ENCODE results near the gene APBB3.
"Not testable (repeated sequence)": the region's sequence is repeated elsewhere in the genome, so short reads cannot be mapped to it uniquely, and the experiment has no call there.

The APBB3 gene

DNA sequence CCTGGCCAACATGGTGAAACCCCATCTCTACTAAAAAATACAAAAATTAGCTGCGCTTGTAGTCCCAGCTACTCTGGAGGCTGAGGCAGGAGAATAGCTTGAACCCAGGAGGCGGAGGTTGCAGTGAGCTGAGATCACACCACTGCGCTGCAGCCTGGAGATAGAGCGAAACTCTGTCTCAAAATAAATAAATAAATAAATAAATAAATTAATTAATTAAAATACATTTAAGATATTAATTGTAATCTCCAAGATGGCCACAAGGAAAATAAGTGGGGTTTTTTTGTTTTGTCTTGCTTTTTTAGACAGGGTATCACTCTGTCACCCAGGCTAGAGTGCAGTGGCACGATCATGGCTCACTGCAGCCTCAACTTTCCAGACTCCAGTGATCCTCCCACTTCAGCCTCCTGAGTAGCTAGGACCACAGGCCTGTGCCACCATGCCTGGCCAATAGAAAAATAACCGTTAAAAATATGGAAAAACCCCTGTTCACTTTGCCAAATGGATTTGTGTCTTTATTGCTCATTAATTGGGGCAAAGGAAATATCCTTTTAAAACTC lies 14.9 kb upstream of the APBB3 start:
- DNase-seq (ENCODE audit: low read depth); H3K4me3 ChIP-seq (ENCODE audit: low read depth, low read length): not testable (repeated sequence)

GRCh38 chr5:140576776-140577201 lies 12.4 kb upstream of the APBB3 start:
- no peak for DNase-seq (ENCODE audit: low read depth)
- no peak overlapping the region for H3K4me3 ChIP-seq (ENCODE audit: low read depth, low read length)

DNA sequence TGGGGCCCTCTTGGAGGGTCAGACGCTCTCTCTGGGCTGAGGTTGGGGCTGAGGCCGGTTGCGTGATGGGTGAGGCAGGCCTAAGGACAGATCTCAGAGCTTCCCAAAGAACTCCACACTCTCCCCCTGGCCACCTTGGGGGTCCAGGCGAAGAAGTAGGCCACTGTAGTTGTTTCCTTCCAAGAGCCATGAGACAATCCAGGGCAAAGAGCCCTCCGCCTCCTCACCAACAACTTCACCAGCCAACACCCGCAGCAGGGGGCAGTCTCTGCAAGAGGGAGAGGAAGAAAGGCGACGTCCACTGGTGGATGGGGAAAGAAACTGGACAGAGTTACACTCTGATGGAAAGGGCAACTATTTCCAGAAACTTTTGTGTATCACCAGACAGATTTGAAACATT lies 10.9 kb upstream of the APBB3 start:
- no peak for DNase-seq (ENCODE audit: low read depth)
- H3K4me3 ChIP-seq (ENCODE audit: low read depth, low read length) = no peak overlapping the region

GRCh38 chr5:140574165-140574564 lies 9.8 kb upstream of the APBB3 start:
- no peak overlapping the region for H3K4me3 ChIP-seq (ENCODE audit: low read depth, low read length)
- no peak for DNase-seq (ENCODE audit: low read depth)

- DNase-seq (ENCODE audit: low read depth) = no peak
- no peak overlapping the region for H3K4me3 ChIP-seq (ENCODE audit: low read depth, low read length)
Measured at GRCh38 chr5:140573683-140574082, 9.3 kb upstream of the APBB3 start.

- no peak overlapping the region for H3K4me3 ChIP-seq (ENCODE audit: low read depth, low read length)
- DNase-seq (ENCODE audit: low read depth) = no peak
Measured at GRCh38 chr5:140571105-140571504, 6.7 kb upstream of the APBB3 start.

- DNase-seq (ENCODE audit: low read depth) = no peak
- H3K4me3 ChIP-seq (ENCODE audit: low read depth, low read length) = no peak overlapping the region
Measured at GRCh38 chr5:140570488-140570887, 6.1 kb upstream of the APBB3 start.

GRCh38 chr5:140570058-140570457 lies 5.7 kb upstream of the APBB3 start:
- H3K4me3 ChIP-seq (ENCODE audit: low read depth, low read length) = no peak overlapping the region
- no peak for DNase-seq (ENCODE audit: low read depth)

DNA sequence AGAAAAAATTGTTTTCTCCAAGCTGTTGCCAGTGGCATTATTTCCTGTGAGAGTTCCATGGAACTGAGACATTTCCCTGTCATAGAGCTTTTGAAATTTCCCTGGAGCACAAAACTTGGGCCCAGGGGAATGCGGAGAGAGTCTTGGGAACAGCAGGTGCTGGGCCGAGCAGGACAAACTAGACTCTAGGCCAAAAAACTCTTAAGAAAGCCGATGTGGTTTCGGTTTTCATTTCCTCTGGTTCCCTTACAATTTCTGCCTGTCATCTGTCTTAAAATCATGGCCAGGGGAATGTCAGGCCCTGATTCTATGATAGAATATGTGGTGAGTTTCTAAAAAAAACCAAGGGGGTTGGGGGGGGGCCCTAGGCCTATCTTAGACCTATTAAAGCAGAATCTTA lies 4.8 kb upstream of the APBB3 start:
- H3K4me3 ChIP-seq (ENCODE audit: low read depth, low read length) = no peak overlapping the region
- no peak for DNase-seq (ENCODE audit: low read depth)

- no peak overlapping the region for H3K4me3 ChIP-seq (ENCODE audit: low read depth, low read length)
- DNase-seq (ENCODE audit: low read depth) = no peak
Measured at GRCh38 chr5:140568443-140569063, 4.2 kb upstream of the APBB3 start.

GRCh38 chr5:140567871-140568270 lies 3.5 kb upstream of the APBB3 start:
- H3K4me3 ChIP-seq (ENCODE audit: low read depth, low read length) = no peak overlapping the region
- no peak for DNase-seq (ENCODE audit: low read depth)

- DNase-seq (ENCODE audit: low read depth) = no peak
- H3K4me3 ChIP-seq (ENCODE audit: low read depth, low read length) = no peak overlapping the region
Measured at GRCh38 chr5:140567136-140567818, 2.9 kb upstream of the APBB3 start.

- DNase-seq (ENCODE audit: low read depth) = no peak
- H3K4me3 ChIP-seq (ENCODE audit: low read depth, low read length) = no peak overlapping the region
Measured at GRCh38 chr5:140566665-140567064, 2.3 kb upstream of the APBB3 start.

GRCh38 chr5:140565780-140566095 lies 1.3 kb upstream of the APBB3 start:
- DNase-seq (ENCODE audit: low read depth) = no peak
- H3K4me3 ChIP-seq (ENCODE audit: low read depth, low read length) = peak overlapping the region; percentile 96

DNA sequence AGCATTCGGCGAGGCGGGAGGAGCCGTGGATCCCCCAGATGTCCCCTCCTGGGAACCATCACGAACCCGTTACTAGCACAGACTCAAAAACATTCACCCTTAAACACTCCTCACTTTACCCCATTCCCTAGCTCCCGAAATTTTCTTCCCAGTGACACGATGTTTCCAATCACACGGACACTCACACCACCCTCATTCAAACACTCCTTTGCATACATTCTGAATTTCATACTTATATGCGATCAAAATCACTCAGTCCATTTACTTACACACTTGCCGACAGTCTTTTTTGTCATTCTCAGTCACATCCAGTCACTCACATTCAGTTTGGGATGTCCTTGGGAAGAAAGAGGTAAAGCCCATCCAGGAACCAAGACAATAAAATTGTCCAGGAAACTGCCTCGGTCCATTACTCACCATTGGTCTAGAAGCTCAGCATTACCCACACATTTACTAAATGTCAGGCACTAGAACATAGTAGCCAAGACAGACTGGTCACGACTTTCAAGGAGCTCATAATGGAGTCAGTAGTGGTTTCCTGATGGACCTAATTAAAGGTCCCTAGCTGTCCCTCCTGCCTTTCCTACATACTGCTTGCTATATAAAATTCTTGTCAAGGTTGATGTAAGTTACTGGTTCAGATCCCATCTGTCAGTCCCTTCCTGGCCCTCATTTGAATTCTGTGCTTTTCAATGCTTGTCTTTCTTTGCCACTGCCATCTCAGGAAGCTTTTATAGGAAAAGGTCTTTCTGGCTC lies 804 bp upstream of the APBB3 start:
- DNase-seq (ENCODE audit: low read depth) = no peak
- peak overlapping the region; percentile 96 for H3K4me3 ChIP-seq (ENCODE audit: low read depth, low read length)

DNA sequence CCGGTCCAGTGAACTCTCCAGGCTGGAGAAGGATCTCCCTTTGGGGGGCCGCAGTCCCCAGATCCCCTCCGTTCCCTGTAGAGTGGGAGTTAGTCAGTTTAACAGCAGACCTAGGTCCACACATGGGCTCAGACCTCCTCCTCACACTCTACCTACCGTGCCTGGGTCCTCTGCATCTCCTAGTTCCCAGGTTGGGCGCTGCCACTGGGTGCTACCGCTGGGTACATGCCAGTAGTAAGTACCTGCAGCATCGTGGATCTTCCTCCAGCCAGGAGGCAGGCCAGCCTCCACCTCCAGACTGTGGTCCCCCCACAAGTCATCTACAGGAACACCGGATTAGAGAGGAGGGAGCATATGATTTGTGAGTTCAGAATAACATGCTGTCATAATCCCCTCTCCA lies 802 bp downstream of the APBB3 start:
- peak overlapping the region; percentile 96 for H3K4me3 ChIP-seq (ENCODE audit: low read depth, low read length)
- no peak for DNase-seq (ENCODE audit: low read depth)

DNA sequence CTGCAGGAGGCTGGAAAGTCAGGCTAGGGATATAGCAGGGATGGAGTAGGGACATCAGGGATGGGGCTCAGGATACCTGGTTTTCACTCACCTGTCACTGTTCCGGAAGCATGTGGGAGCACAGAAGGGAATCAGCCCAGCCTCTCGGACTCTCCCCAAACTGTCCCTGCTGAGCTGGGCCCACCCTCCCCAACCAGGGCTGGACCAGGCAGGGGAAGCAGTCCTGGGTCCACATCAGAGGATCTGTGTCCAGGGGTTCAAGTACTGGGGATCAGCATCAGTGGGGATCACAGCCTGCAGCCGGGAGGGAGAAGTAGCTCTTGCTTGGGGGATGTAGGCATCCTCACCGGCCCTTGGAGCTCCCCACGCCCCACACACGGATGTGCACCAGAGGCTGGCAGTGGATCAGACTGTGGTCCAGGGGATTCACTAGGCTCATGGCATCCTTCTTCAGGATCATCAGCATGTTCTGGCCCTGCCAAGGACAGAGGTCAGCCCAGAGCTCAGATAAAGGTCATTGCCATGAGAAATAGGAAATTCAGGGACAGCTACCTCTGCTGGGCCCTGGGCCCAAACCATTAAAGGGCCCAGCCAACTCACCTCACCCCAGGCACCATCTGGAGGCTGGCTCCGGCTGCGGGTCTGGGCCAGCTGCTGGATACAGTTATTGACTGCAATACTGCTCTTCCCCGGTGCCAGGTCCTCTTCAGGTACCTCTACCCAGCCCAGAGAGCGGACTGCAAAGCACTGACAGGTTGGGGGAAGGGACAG lies 2.5 kb downstream of the APBB3 start:
- H3K4me3 ChIP-seq (ENCODE audit: low read depth, low read length) = no peak overlapping the region
- no peak for DNase-seq (ENCODE audit: low read depth)

DNA sequence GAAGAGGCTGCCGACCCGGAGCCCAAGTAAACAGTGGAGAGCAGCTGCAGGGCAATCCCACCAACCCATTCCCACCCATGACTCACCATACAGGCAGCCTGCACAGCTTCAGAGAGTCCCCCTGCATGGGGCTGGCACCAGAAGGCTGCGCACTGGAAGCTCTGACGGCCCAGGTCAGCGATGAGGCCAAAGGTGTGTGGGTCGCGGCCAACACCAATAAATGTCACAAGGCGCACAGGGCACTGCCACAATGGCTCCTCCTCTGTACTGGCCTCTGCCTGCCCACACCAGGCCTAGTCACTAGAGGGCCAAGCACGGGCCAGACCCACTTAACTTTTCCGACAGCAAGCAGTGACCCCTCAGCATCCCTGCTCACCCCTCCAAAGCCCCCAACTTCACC lies 4.2 kb downstream of the APBB3 start:
- no peak for DNase-seq (ENCODE audit: low read depth)
- no peak overlapping the region for H3K4me3 ChIP-seq (ENCODE audit: low read depth, low read length)

DNA sequence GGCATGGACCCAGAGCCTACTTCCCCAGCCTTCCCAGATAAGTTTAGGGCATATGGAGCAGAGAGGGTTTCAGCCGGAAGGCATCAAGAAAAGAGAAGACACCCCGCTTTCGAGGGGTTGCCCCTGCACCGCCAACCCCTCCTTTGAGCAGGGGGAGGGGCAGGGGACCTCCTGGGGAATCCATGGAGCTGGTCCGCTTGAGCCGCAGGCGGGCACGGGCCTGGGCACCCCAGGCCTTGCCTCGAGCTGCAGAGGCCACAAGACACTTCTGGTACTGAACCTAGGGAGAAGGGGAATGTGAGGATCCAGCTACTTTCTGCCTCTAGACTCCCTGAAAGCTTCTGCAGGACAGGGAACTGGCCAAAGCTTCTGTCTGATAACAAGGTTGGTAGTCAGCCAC lies 5.9 kb downstream of the APBB3 start:
- no peak overlapping the region for H3K4me3 ChIP-seq (ENCODE audit: low read depth, low read length)
- DNase-seq (ENCODE audit: low read depth) = no peak

DNA sequence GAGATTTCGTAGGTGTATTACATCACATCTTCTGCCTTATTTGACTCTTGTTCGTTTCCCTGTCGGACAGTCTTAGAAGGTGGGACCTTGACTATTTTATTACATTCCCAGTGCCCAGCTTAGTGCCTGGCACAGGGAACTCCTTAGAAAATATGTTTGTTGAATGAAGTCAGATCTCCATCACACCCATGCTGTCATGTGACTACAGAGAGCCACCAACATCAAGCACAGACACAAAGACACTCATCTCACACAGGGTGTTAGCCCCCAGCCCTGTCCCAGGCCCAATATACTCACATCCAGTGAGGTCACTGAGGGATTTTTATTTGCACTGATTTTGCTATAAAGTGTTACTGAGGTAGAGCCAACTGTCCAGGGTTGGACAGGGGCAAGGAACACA lies 6.4 kb downstream of the APBB3 start:
- no peak for DNase-seq (ENCODE audit: low read depth)
- H3K4me3 ChIP-seq (ENCODE audit: low read depth, low read length) = no peak overlapping the region

Data from skeletal muscle cell (primary cell).